Stimulated activated naive CD4-positive, alpha-beta T cell treated with Interleukin-2 at 50 U/mL for 16 hours (primary cell): Measurements from ENCODE around the gene FBP1.
"Not testable (repeated sequence)": the region's sequence is repeated elsewhere in the genome, so short reads cannot be mapped to it uniquely, and the experiment has no call there.

Experiments
- DNase-seq: peaks from one replicate; lab custom pipeline; 2025; lab: John Stamatoyannopoulos, UW

FBP1 gene

GRCh38 chr9:94576131-94576530 is 63.2 kb downstream of the FBP1 start:
- DNase-seq = no peak

GRCh38 chr9:94568972-94569712 is 70.2 kb downstream of the FBP1 start:
- no peak for DNase-seq

GRCh38 chr9:94568250-94568889 is 70.9 kb downstream of the FBP1 start:
- DNase-seq = no peak

GRCh38 chr9:94567271-94567670 is 72.0 kb downstream of the FBP1 start:
- DNase-seq = no peak

- DNase-seq = no peak
Observed at GRCh38 chr9:94566550-94566949, 72.8 kb downstream of the FBP1 start.

GRCh38 chr9:94564279-94564678 is 75.0 kb downstream of the FBP1 start:
- DNase-seq = not testable (repeated sequence)

GRCh38 chr9:94563548-94563947 is 75.8 kb downstream of the FBP1 start:
- no peak for DNase-seq

GRCh38 chr9:94560237-94560636 is 79.1 kb downstream of the FBP1 start:
- no peak for DNase-seq

GRCh38 chr9:94557376-94557775 is 81.9 kb downstream of the FBP1 start:
- no peak for DNase-seq

- no peak for DNase-seq
Observed at GRCh38 chr9:94554439-94555331, 84.6 kb downstream of the FBP1 start, which contains the start of gene PCAT7. Gene PCAT7 (plus strand): TSS chr9:94555083.

GRCh38 chr9:94554078-94554438 is 85.3 kb downstream of the FBP1 start:
- DNase-seq = no peak
